DOHH2 (cell line): Measurements from ENCODE around the gene DPT.

Experiments used
- H3F3A ChIP-seq: fragments of 200-600 bp; sonication (generic), shearing (Covaris generic); 2 replicates; pipeline ENCODE4 v1.6.0; 2016; ENCODE audit warnings: antibody characterized with exemption, mild to moderate bottlenecking; ENCODE audit not compliant: control insufficient read depth, insufficient read depth
- H3K27ac ChIP-seq: fragments of 200-600 bp; sonication (generic); 2 replicates; pipeline ENCODE4 v1.5.1; 2014; ENCODE audit warnings: low read depth, mild to moderate bottlenecking, low read length, moderate library complexity
- H3K27me3 ChIP-seq: fragments of 200-600 bp; sonication (generic); 2 replicates; pipeline ENCODE4 v1.6.1; 2014; ENCODE audit warnings: mild to moderate bottlenecking, low read length, mixed read lengths; ENCODE audit not compliant: control insufficient read depth
- H3K36me3 ChIP-seq: fragments of 200-600 bp; sonication (generic); 2 replicates; pipeline ENCODE4 v1.6.1; 2014; ENCODE audit warnings: mild to moderate bottlenecking, low read length, moderate library complexity, mixed read lengths; ENCODE audit not compliant: control insufficient read depth
- H3K4me1 ChIP-seq: fragments of 200-600 bp; sonication (generic); 2 replicates; pipeline ENCODE4 v1.6.1; 2014; ENCODE audit warnings: mild to moderate bottlenecking, low read length, mixed read lengths; ENCODE audit not compliant: control insufficient read depth
- H3K4me2 ChIP-seq: fragments of 200-600 bp; sonication (generic); 2 replicates; pipeline ENCODE4 v1.6.0; 2014; ENCODE audit warnings: mild to moderate bottlenecking, low read length, moderate library complexity
- H3K4me3 ChIP-seq: fragments of 200-600 bp; sonication (generic); 2 replicates; pipeline ENCODE4 v1.5.1; 2014; ENCODE audit warnings: mild to moderate bottlenecking, low read length, mixed read lengths
- H3K79me2 ChIP-seq: fragments of 200-600 bp; sonication (generic); 2 replicates; pipeline ENCODE4 v1.6.1; 2014; ENCODE audit warnings: mild to moderate bottlenecking, low read length, mixed read lengths; ENCODE audit not compliant: control insufficient read depth
- H3K9me2 ChIP-seq: fragments of 200-600 bp; sonication (generic); replicated peaks from 2 replicates; pipeline ENCODE4 v1.6.1; 2014; ENCODE audit warnings: mild to moderate bottlenecking, low read length, mixed read lengths; ENCODE audit not compliant: control insufficient read depth
- H3K9me3 ChIP-seq: fragments of 200-600 bp; sonication (generic); 2 replicates; pipeline ENCODE4 v1.6.1; 2014; ENCODE audit warnings: antibody characterized with exemption, low read length, mixed read lengths; ENCODE audit not compliant: control insufficient read depth, insufficient read depth
- H4K20me1 ChIP-seq: fragments of 200-600 bp; sonication (generic); 2 replicates; pipeline ENCODE4 v1.6.0; 2014; ENCODE audit warnings: low read depth, mild to moderate bottlenecking, antibody characterized with exemption, low read length, moderate library complexity; ENCODE audit not compliant: control insufficient read depth, insufficient read depth
- CTCF ChIP-seq: fragments of 200-600 bp; sonication (generic); IDR thresholded peaks from one replicate; pipeline ENCODE4 v1.5.1; 2014; ENCODE audit warnings: antibody characterized with exemption, mild to moderate bottlenecking, low read depth, low read length; ENCODE audit not compliant: poor library complexity, severe bottlenecking
- EZH2phosphoT487 ChIP-seq: fragments of 200-600 bp; sonication (generic); IDR thresholded peaks from 2 replicates; pipeline ENCODE4 v1.6.1; 2017; ENCODE audit warnings: borderline replicate concordance, mild to moderate bottlenecking, antibody characterized with exemption, low read length, moderate library complexity, mixed read lengths

The DPT gene

GRCh38 chr1:168654198-168654915 lies 74.6 kb downstream of the DPT start:
- Histone ChIP-seq H3K9me2 (no peaks in the 10 kb centered on the region), H4K20me1 (no peaks in the 10 kb centered on the region), H3K27ac (no peak overlapping the region), H3K79me2 (no peaks in the 10 kb centered on the region), H3K9me3 (no peaks in the 10 kb centered on the region), H3F3A (no peaks in the 10 kb centered on the region), H3K4me1 (no peaks in the 10 kb centered on the region), H3K36me3 (no peaks in the 10 kb centered on the region), H3K27me3 (no peaks in the 10 kb centered on the region), H3K4me3 (no peak overlapping the region), H3K4me2 (no peak overlapping the region)
- TF ChIP-seq EZH2phosphoT487 (no peak), CTCF (no peak)

- TF ChIP-seq EZH2phosphoT487, result no peak
- TF ChIP-seq CTCF, result no peak
- no peak overlapping the region for H3K4me3 ChIP-seq
- no peaks in the 10 kb centered on the region for H3K36me3 ChIP-seq
- no peaks in the 10 kb centered on the region for H3K79me2 ChIP-seq
- no peak overlapping the region for H3K27ac ChIP-seq
- H3K4me2 ChIP-seq, result no peak overlapping the region
- no peaks in the 10 kb centered on the region for H3K9me2 ChIP-seq
- H4K20me1 ChIP-seq, result no peaks in the 10 kb centered on the region
- no peaks in the 10 kb centered on the region for H3K27me3 ChIP-seq
- H3K9me3 ChIP-seq, result no peaks in the 10 kb centered on the region
- H3K4me1 ChIP-seq, result no peaks in the 10 kb centered on the region
- no peaks in the 10 kb centered on the region for H3F3A ChIP-seq
Measured at GRCh38 chr1:168653567-168653966, 75.4 kb downstream of the DPT start.

GRCh38 chr1:168645721-168646120 lies 83.3 kb downstream of the DPT start:
- Histone ChIP-seq H3K4me2 (no peak overlapping the region), H3K36me3 (no peaks in the 10 kb centered on the region), H3F3A (no peaks in the 10 kb centered on the region), H3K79me2 (no peaks in the 10 kb centered on the region), H3K9me2 (no peaks in the 10 kb centered on the region), H3K9me3 (no peaks in the 10 kb centered on the region), H3K4me3 (no peak overlapping the region), H3K27me3 (no peaks in the 10 kb centered on the region), H3K4me1 (no peaks in the 10 kb centered on the region), H3K27ac (no peak overlapping the region), H4K20me1 (no peaks in the 10 kb centered on the region)
- TF ChIP-seq CTCF, result no peak
- no peak for TF ChIP-seq EZH2phosphoT487
